Measurements from ENCODE around the gene MEFV. TPM values are rescaled to one million over a fixed set of nuclear protein-coding genes. Genes with fewer than 3 reads are reported as not detected.

Gene MEFV
- total and polyA plus RNA-seq, 2 donors (not counting 3 experiments of a cell fraction or from before 2014, with no cell fraction given) = not detected

- H3K27me3 ChIP-seq (ENCODE audit: control insufficient read depth in 2 of 2, insufficient read depth in 2 of 2, low read length in 2 of 2) = peaks cover 4 to 6% of the 10 kb centered on the region in 2 experiments
- no peak overlapping the region for H3K9ac ChIP-seq (replicated peaks; ENCODE audit: extremely low read depth, insufficient read depth, low read length)
- TF ChIP-seq POLR2A (IDR thresholded peaks at IDR 0.05; ENCODE audit: low read depth, low read length) = no peak
- no peak for TF ChIP-seq JUN (IDR thresholded peaks at IDR 0.05; ENCODE audit: borderline replicate concordance, insufficient read depth, insufficient read length, low read depth)
- TF ChIP-seq MAX (IDR thresholded peaks at IDR 0.05; ENCODE audit: insufficient read depth, insufficient read length) = no peak
- no peak for TF ChIP-seq POLR2AphosphoS5 (IDR thresholded peaks at IDR 0.05; ENCODE audit: insufficient read depth, low read depth, low read length)
- no peak for TF ChIP-seq GATA2 (IDR thresholded peaks at IDR 0.05; ENCODE audit: insufficient read depth, insufficient read length, low read depth, low read length)
- ChIA-PET CTCF (no interaction called here), POLR2A (no interaction called here)
- no peak overlapping the region for H3K4me2 ChIP-seq (ENCODE audit: insufficient read depth, low read length)
- no peak overlapping the region for H3K27ac ChIP-seq (ENCODE audit: insufficient read depth, low read depth, low read length)
- intact Hi-C loops (cut with micrococcal nuclease) = no loop called here
- H2AFZ ChIP-seq (ENCODE audit: low read depth, low read length) = no peak overlapping the region
- dilution Hi-C loops (cut with MboI; ENCODE audit: extremely low pct_ligation_motif_present, low sequenced_read_pairs) = no loop called here
- FAIRE-seq (no peak), DNase-seq (ENCODE audit: low read depth, low spot score) (no peak)
- H3K79me2 ChIP-seq (ENCODE audit: control insufficient read depth, insufficient read depth, low read length) = no peaks in the 10 kb centered on the region
- H4K20me1 ChIP-seq (replicated peaks; ENCODE audit: control insufficient read depth, extremely low read depth, insufficient read depth, low read length) = no peaks in the 10 kb centered on the region
- H3K4me1 ChIP-seq (ENCODE audit: control insufficient read depth, extremely low read depth, insufficient read depth, low read length) = peaks cover 12% of the 10 kb centered on the region
- H3K4me3 ChIP-seq (replicated peaks in 1 of 3; ENCODE audit: insufficient read depth in 1 of 3, low read depth in 1 of 3, low read length in 3 of 3) = no peak overlapping the region
- no peaks in the 10 kb centered on the region for H3K9me3 ChIP-seq (replicated peaks; ENCODE audit: control insufficient read depth, insufficient read depth, low read length)
- no peaks in the 10 kb centered on the region for H3K36me3 ChIP-seq (ENCODE audit: control insufficient read depth in 2 of 2, extremely low read depth in 1 of 2, insufficient read depth in 2 of 2, low read length in 2 of 2)
- BruUV-seq (replicated peaks) = no TSS peak
- H3K9me1 ChIP-seq (replicated peaks; ENCODE audit: control insufficient read depth, extremely low read depth, insufficient read depth, low read length) = no peaks in the 10 kb centered on the region
Observed at GRCh38 chr16:3193221-3194212, 62.9 kb downstream of the MEFV start.

DNA sequence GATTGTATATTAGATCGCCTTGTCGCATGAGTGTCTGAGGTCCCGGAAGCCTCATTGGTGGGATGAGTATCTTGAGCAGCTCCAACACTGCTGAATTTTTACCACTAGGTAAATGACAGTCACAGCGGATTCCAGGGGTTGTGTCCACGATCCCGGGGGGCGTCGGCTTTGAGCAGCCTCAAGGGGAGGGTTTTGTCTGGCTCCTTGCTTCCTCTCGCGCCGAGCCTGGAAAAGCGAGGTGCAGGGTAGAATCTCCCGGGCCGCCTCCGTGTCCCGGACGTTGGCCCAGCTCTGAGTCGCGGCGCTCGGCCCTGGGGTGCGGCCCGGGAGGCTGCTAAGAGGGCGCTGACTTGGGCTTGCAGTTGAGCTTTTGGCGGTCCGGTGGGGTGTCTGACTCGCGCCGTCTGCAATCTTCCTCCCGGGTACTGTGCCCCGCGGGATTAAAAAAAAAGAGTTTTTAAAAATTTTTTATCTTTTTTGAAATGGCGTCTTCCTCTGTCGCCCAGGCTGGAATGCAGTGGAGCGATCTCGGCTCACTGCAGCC lies 63.9 kb downstream of the MEFV start:
- Histone ChIP-seq H3K9me1 (replicated peaks; ENCODE audit: control insufficient read depth, extremely low read depth, insufficient read depth, low read length) (no peaks in the 10 kb centered on the region), H3K4me1 (ENCODE audit: control insufficient read depth, extremely low read depth, insufficient read depth, low read length) (peaks cover 14% of the 10 kb centered on the region), H3K36me3 (ENCODE audit: control insufficient read depth in 2 of 2, extremely low read depth in 1 of 2, insufficient read depth in 2 of 2, low read length in 2 of 2) (no peaks in the 10 kb centered on the region), H3K27ac (ENCODE audit: insufficient read depth, low read depth, low read length) (no peak overlapping the region), H3K27me3 (ENCODE audit: control insufficient read depth in 2 of 2, insufficient read depth in 2 of 2, low read length in 2 of 2) (peaks cover 3 to 4% of the 10 kb centered on the region in 2 experiments), H3K4me3 (replicated peaks in 1 of 3; ENCODE audit: insufficient read depth in 1 of 3, low read depth in 1 of 3, low read length in 3 of 3) (no peak overlapping the region), H3K79me2 (ENCODE audit: control insufficient read depth, insufficient read depth, low read length) (no peaks in the 10 kb centered on the region), H3K9ac (replicated peaks; ENCODE audit: extremely low read depth, insufficient read depth, low read length) (no peak overlapping the region), H2AFZ (ENCODE audit: low read depth, low read length) (no peak overlapping the region), H4K20me1 (replicated peaks; ENCODE audit: control insufficient read depth, extremely low read depth, insufficient read depth, low read length) (no peaks in the 10 kb centered on the region), H3K4me2 (ENCODE audit: insufficient read depth, low read length) (no peak overlapping the region), H3K9me3 (replicated peaks; ENCODE audit: control insufficient read depth, insufficient read depth, low read length) (no peaks in the 10 kb centered on the region)
- FAIRE-seq = no peak
- POLR2A ChIA-PET = no interaction called here
- intact Hi-C loops (cut with micrococcal nuclease) = no loop called here
- TF ChIP-seq POLR2AphosphoS5 (IDR thresholded peaks at IDR 0.05; ENCODE audit: insufficient read depth, low read depth, low read length) = no peak
- TF ChIP-seq EZH2 (IDR thresholded peaks at IDR 0.05; ENCODE audit: borderline replicate concordance, low read depth, low read length, severe bottlenecking) = no peak
- no peak for TF ChIP-seq FOS (IDR thresholded peaks at IDR 0.05; ENCODE audit: borderline replicate concordance, insufficient read depth, low read length)
- no peak for TF ChIP-seq JUN (IDR thresholded peaks at IDR 0.05; ENCODE audit: borderline replicate concordance, insufficient read depth, insufficient read length, low read depth)
- no peak for TF ChIP-seq POLR2A (IDR thresholded peaks at IDR 0.05; ENCODE audit: low read depth, low read length)
- no peak for TF ChIP-seq MAX (IDR thresholded peaks at IDR 0.05; ENCODE audit: insufficient read depth, insufficient read length)
- no peak for TF ChIP-seq MYC (IDR thresholded peaks at IDR 0.05; ENCODE audit: low read depth, low read length)
- no peak for TF ChIP-seq GATA2 (IDR thresholded peaks at IDR 0.05; ENCODE audit: insufficient read depth, insufficient read length, low read depth, low read length)
- no peak for TF ChIP-seq CTCF (IDR thresholded peaks at IDR 0.05; ENCODE audit: extremely low read depth in 1 of 2, insufficient read depth in 1 of 2, low read depth in 1 of 2, low read length in 2 of 2)
- dilution Hi-C loops (cut with MboI; ENCODE audit: extremely low pct_ligation_motif_present, low sequenced_read_pairs) = no loop called here
- no TSS peak for BruUV-seq (replicated peaks)
- no peak for DNase-seq (ENCODE audit: low read depth, low spot score)
- CTCF ChIA-PET = no interaction called here
